Liver (tissue), 9 donors: ENCODE data around the gene PLK4. TPM values are rescaled to one million over a fixed set of nuclear protein-coding genes. Genes with fewer than 3 reads are reported as not detected.

Experiments used
- DNase-seq: peaks from one replicate; pipeline ENCODE4 v3.0.0-alpha.2; 2017; ENCODE audit warnings: low spot score
- H3K27ac ChIP-seq, 2 donors: one replicate each; pipeline ENCODE4 v1.7.0; 2013; ENCODE audit warnings: inconsistent platforms in 2 of 2, low read length in 2 of 2, control low read depth in 1 of 2, low read depth in 1 of 2, mild to moderate bottlenecking in 1 of 2
- H3K27me3 ChIP-seq, 4 donors: one replicate each; pipeline versions ENCODE4 v1.6.1 to v1.7.0; 2013; ENCODE audit warnings: low read length in 3 of 4, inconsistent platforms in 1 of 4, mild to moderate bottlenecking in 1 of 4, moderate library complexity in 1 of 4; ENCODE audit not compliant: control insufficient read depth in 4 of 4, insufficient read depth in 4 of 4
- H3K36me3 ChIP-seq, 4 donors: one replicate each; pipeline versions ENCODE4 v1.6.1 to v1.7.0; 2013; ENCODE audit warnings: low read length in 3 of 4, mild to moderate bottlenecking in 3 of 4, low read depth in 1 of 4, moderate library complexity in 1 of 4; ENCODE audit not compliant: control insufficient read depth in 4 of 4, insufficient read depth in 3 of 4
- H3K4me1 ChIP-seq, 4 donors: one replicate each; pipeline versions ENCODE4 v1.6.1 to v1.7.0; 2013; ENCODE audit warnings: low read length in 3 of 4, mild to moderate bottlenecking in 3 of 4, moderate library complexity in 1 of 4; ENCODE audit not compliant: control insufficient read depth in 4 of 4, insufficient read depth in 4 of 4
- H3K4me3 ChIP-seq, 3 donors: one replicate each; pipeline versions ENCODE4 v1.6.1 to v1.7.0; 2013; ENCODE audit warnings: low read length in 3 of 3, control low read depth in 1 of 3, low read depth in 1 of 3, mild to moderate bottlenecking in 1 of 3
- H3K9ac ChIP-seq, 2 donors: one replicate each; pipeline ENCODE4 v1.7.0; 2013; ENCODE audit warnings: low read length in 2 of 2, mild to moderate bottlenecking in 2 of 2, moderate library complexity in 2 of 2, control low read depth in 1 of 2, low read depth in 1 of 2
- H3K9me3 ChIP-seq, 4 donors: one replicate each; pipeline versions ENCODE4 v1.6.1 to v1.7.0; 2013; ENCODE audit warnings: low read length in 3 of 4; ENCODE audit not compliant: control insufficient read depth in 4 of 4
- ATF3 ChIP-seq: IDR thresholded peaks from 2 replicates; pipeline ENCODE4 v1.6.1; 2016; ENCODE audit warnings: antibody characterized with exemption
- GABPA ChIP-seq, 2 donors: IDR thresholded peaks in 1 of 2; conservative IDR thresholded peaks in 1 of 2; 2 replicates each; pipeline ENCODE4 v1.6.1; 2016; ENCODE audit warnings: antibody characterized with exemption in 2 of 2, mild to moderate bottlenecking in 1 of 2, moderate library complexity in 1 of 2
- HNF4A ChIP-seq, 2 donors: conservative IDR thresholded peaks; 2 replicates each; pipeline ENCODE4 v1.6.1; 2016; ENCODE audit warnings: antibody characterized with exemption in 2 of 2, mild to moderate bottlenecking in 2 of 2
- HNF4G ChIP-seq: IDR thresholded peaks from 2 replicates; pipeline ENCODE4 v1.6.1; 2016; ENCODE audit warnings: antibody characterized with exemption
- JUND ChIP-seq, 2 donors: IDR thresholded peaks; 2 replicates each; pipeline ENCODE4 v1.6.1; 2016; ENCODE audit warnings: antibody characterized with exemption in 2 of 2
- MAX ChIP-seq: IDR thresholded peaks from 2 replicates; pipeline ENCODE4 v1.6.1; 2016; ENCODE audit warnings: antibody characterized with exemption
- NR2F2 ChIP-seq: IDR thresholded peaks from 2 replicates; pipeline ENCODE4 v1.6.1; 2016; ENCODE audit warnings: antibody characterized with exemption
- RAD21 ChIP-seq, 2 donors: IDR thresholded peaks; 2 replicates each; pipeline ENCODE4 v1.6.1; 2016; ENCODE audit warnings: antibody characterized with exemption in 2 of 2, mild to moderate bottlenecking in 2 of 2
- REST ChIP-seq: IDR thresholded peaks from 2 replicates; pipeline ENCODE4 v1.6.1; 2016; ENCODE audit warnings: antibody characterized with exemption, mild to moderate bottlenecking
- RXRA ChIP-seq, 2 donors: IDR thresholded peaks; 2 replicates each; pipeline ENCODE4 v1.6.1; 2017 to 2018; ENCODE audit warnings: antibody characterized with exemption in 2 of 2, mild to moderate bottlenecking in 1 of 2
- SP1 ChIP-seq: IDR thresholded peaks from 2 replicates; pipeline ENCODE4 v1.6.1; 2018; ENCODE audit warnings: antibody characterized with exemption, mild to moderate bottlenecking
- TAF1 ChIP-seq: conservative IDR thresholded peaks from 2 replicates; pipeline ENCODE4 v1.6.1; 2016; ENCODE audit warnings: antibody characterized with exemption, mild to moderate bottlenecking
- YY1 ChIP-seq: IDR thresholded peaks from 2 replicates; pipeline ENCODE4 v1.6.1; 2016; ENCODE audit warnings: antibody characterized with exemption, mild to moderate bottlenecking
- WGBS: extraction: QIAGEN DNeasy Blood & Tissue Kit; methylation state at CpG from one replicate; pipeline ENCODE4 v1.1.7; 2013; 5-methylcytosine and 5-hydroxymethylcytosine counted together
- polyA plus RNA-seq, 2 donors: library from polyadenylated mRNA; stranded (reverse) in 1 of 2; unstranded in 1 of 2; fragments of 200-250 nt in 1 of 2; fragments of >200 nt in 1 of 2; fragmentation: Nextera tagmentation in 1 of 2; extraction: Ambion mirVana in 1 of 2; gene quantifications; one replicate each; pipeline versions ENCODE4 v1.2.1 to v1.2.3, GENCODE V29; 2013 to 2015
- total RNA-seq, 2 donors: library from RNA; depleted of rRNA; stranded (reverse); fragments of >200 nt; gene quantifications; one replicate each; pipeline ENCODE4 v1.2.3, GENCODE V29; 2014
- donor health status: healthy.
- donor health status: healthy.
- donor health status: healthy.
- donor health status: healthy.
- donor health status: healthy.

Gene PLK4
- total RNA-seq (10 to 100 TPM in 1 of 2 donors, under 1 TPM in 1; 0.42 to 28.9 TPM), polyA plus RNA-seq (under 1 TPM; 0.68 to 0.78 TPM)

- Histone ChIP-seq H3K4me1 (peaks cover 2 to 11% (median 7%) of the 10 kb centered on the region in 4 donors), H3K9ac (peak within 1 kb of the TSS; percentile 83 to 88), H3K9me3 (no peaks in the 10 kb centered on the region), H3K27ac (peak within 1 kb of the TSS in 1 of 2 donors; percentile 44), H3K36me3 (no peaks in the 10 kb centered on the region), H3K4me3 (peak within 1 kb of the TSS; percentile 79 to 86 (median 81)), H3K27me3 (no peaks in the 10 kb centered on the region)
- under 1% methylated on average over 70 of the region's 70 CpGs for WGBS
- TF ChIP-seq HNF4G (no peak), YY1 (peak; percentile 96), GABPA (IDR thresholded peaks at IDR 0.05 in 1 of 2, conservative IDR thresholded peaks at IDR 0.05 in 1 of 2) (peak in 1 of 2 donors; percentile 68), NR2F2 (no peak), SP1 (peak; percentile 19), RAD21 (IDR thresholded peaks at IDR 0.05) (peak; percentile 10 to 32), MAX (no peak), REST (no peak), HNF4A (conservative IDR thresholded peaks at IDR 0.05) (peak in 1 of 2 donors; percentile 27)
- DNase-seq: peak; percentile 96
Observed at GRCh38 chr4:127880763-127881562, at the start of gene PLK4. PLK4 (plus strand) TSS chr4:127880893; CDS start chr4:127881135, 242 bp downstream.

GRCh38 chr4:127832585-127832984 lies 48.1 kb upstream of the PLK4 start:
- H3K36me3 ChIP-seq: peaks cover 0 to 2% (median under 1%) of the 10 kb centered on the region in 4 donors
- H3K27me3 ChIP-seq: no peaks in the 10 kb centered on the region
- H3K4me1 ChIP-seq: no peaks in the 10 kb centered on the region
- DNase-seq: no peak
- WGBS: 92% methylated on average over 4 of the region's 4 CpGs
- no peak overlapping the region for H3K4me3 ChIP-seq
- no peak overlapping the region for H3K27ac ChIP-seq
- TF ChIP-seq RAD21 (IDR thresholded peaks at IDR 0.05) (no peak), ATF3 (no peak), JUND (IDR thresholded peaks at IDR 0.05) (no peak), RXRA (IDR thresholded peaks at IDR 0.05) (no peak), TAF1 (no peak), HNF4G (no peak), YY1 (no peak), HNF4A (conservative IDR thresholded peaks at IDR 0.05) (no peak)
- no peak overlapping the region for H3K9ac ChIP-seq
- H3K9me3 ChIP-seq: no peaks in the 10 kb centered on the region
